IMR-90 (cell line): ENCODE measurements around the gene SHB. TPM values are rescaled to one million over a fixed set of nuclear protein-coding genes. Genes with fewer than 3 reads are reported as not detected.
A peak's percentile ranks its signal among the peaks of the same experiment; 100 is the strongest.

ENCODE experiments used
- ATAC-seq: fragments of 200-7000 bp; cut with Tn5 transposase; 2 replicates; pipeline ENCODE4 v1.9.1; 2020; ENCODE audit warnings: low read depth, mild to moderate bottlenecking, moderate library complexity
- BruUV-seq: library from RNA; stranded (reverse); fragments of 400-500 nt; replicated peaks from 2 replicates; lab custom pipeline; 2021; lab: Mats Ljungman, UMichigan
- CTCF ChIA-PET: fragments of 300-600 bp; formaldehyde crosslinking; extraction: SDS; loops from one replicate; lab custom pipeline; 2021; ENCODE audit warnings: antibody characterized with exemption; lab: Yijun Ruan, JAX
- POLR2A ChIA-PET: fragments of 300-600 bp; sonication (Branson Sonifier 250); formaldehyde crosslinking; loops from one replicate; lab custom pipeline; 2022; ENCODE audit warnings: antibody characterized with exemption; ENCODE audit not compliant: unreplicated experiment; lab: Charles Lee
- DNase-seq: peaks from one replicate; pipeline ENCODE4 v3.0.0; 2013
- H2AFZ ChIP-seq: replicated peaks from 2 replicates; pipeline ENCODE3; 2013; ENCODE audit warnings: low read length, mild to moderate bottlenecking; ENCODE audit not compliant: poor library complexity
- H2AK5ac ChIP-seq: 2 replicates; pipeline ENCODE4 v1.6.1; 2013; ENCODE audit warnings: low read depth, low read length, inconsistent platforms
- H2AK9ac ChIP-seq: replicated peaks from 2 replicates; pipeline ENCODE3; 2013; ENCODE audit warnings: mild to moderate bottlenecking, low read depth, low read length, moderate library complexity; ENCODE audit not compliant: poor library complexity
- H2BK120ac ChIP-seq: 2 replicates; pipeline ENCODE4 v1.6.1; 2013; ENCODE audit warnings: low read depth, low read length, inconsistent platforms
- H2BK15ac ChIP-seq: 3 replicates; pipeline ENCODE4 v1.6.1; 2013; ENCODE audit warnings: low read depth, low read length, inconsistent platforms
- H2BK20ac ChIP-seq: 2 replicates; pipeline ENCODE4 v1.6.1; 2013; ENCODE audit warnings: low read depth, mild to moderate bottlenecking, inconsistent platforms, low read length, moderate library complexity
- H2BK5ac ChIP-seq: 2 replicates; pipeline ENCODE4 v1.6.1; 2013; ENCODE audit warnings: mild to moderate bottlenecking, low read depth, low read length, inconsistent platforms; ENCODE audit not compliant: poor library complexity, severe bottlenecking
- H3K14ac ChIP-seq: replicated peaks from 2 replicates; pipeline ENCODE4 v1.6.1; 2013; ENCODE audit warnings: low read depth, low read length, inconsistent platforms
- H3K18ac ChIP-seq: 2 replicates; pipeline ENCODE4 v1.6.1; 2013; ENCODE audit warnings: low read depth, low read length, control low read depth
- H3K23ac ChIP-seq: 2 replicates; pipeline ENCODE4 v1.6.1; 2013; ENCODE audit warnings: low read depth, low read length, inconsistent platforms
- H3K27ac ChIP-seq: 2 replicates; pipeline ENCODE4 v1.5.1; 2013; ENCODE audit warnings: mild to moderate bottlenecking, control low read depth, low read length; ENCODE audit not compliant: insufficient read depth
- H3K27me3 ChIP-seq: 2 replicates; pipeline ENCODE4 v1.6.1; 2013; ENCODE audit warnings: low read length; ENCODE audit not compliant: control insufficient read depth, insufficient read depth
- H3K36me3 ChIP-seq: 2 replicates; pipeline ENCODE4 v1.6.1; 2013; ENCODE audit warnings: low read length, mixed read lengths; ENCODE audit not compliant: control insufficient read depth, insufficient read depth
- H3K4ac ChIP-seq: 2 replicates; pipeline ENCODE4 v1.6.1; 2013; ENCODE audit warnings: low read depth, low read length, inconsistent platforms
- H3K4me1 ChIP-seq: 2 replicates; pipeline ENCODE4 v1.6.1; 2013; ENCODE audit warnings: low read length, mixed read lengths; ENCODE audit not compliant: control insufficient read depth, insufficient read depth
- H3K4me2 ChIP-seq: 2 replicates; pipeline ENCODE4 v1.6.1; 2013; ENCODE audit warnings: low read depth, mild to moderate bottlenecking, control low read depth, low read length, moderate library complexity
- H3K4me3 ChIP-seq: 2 replicates; pipeline ENCODE4 v1.5.1; 2013; ENCODE audit warnings: low read depth, mild to moderate bottlenecking, control low read depth, low read length, moderate library complexity; ENCODE audit not compliant: insufficient read depth
- H3K56ac ChIP-seq: 2 replicates; pipeline ENCODE4 v1.6.1; 2013; ENCODE audit warnings: low read length, inconsistent platforms; ENCODE audit not compliant: insufficient read depth; ENCODE audit errors: extremely low read depth
- H3K79me1 ChIP-seq, 2 experiments: 2 replicates each; pipeline ENCODE4 v1.6.1; 2013; ENCODE audit warnings: low read length in 2 of 2, inconsistent platforms in 1 of 2, low read depth in 1 of 2
- H3K9ac ChIP-seq: 2 replicates; pipeline ENCODE4 v1.6.1; 2013; ENCODE audit warnings: low read depth, low read length, control low read depth
- H3K9me1 ChIP-seq: 2 replicates; pipeline ENCODE4 v1.6.1; 2013; ENCODE audit warnings: low read length, inconsistent platforms; ENCODE audit not compliant: insufficient read depth
- H3K9me3 ChIP-seq: 2 replicates; pipeline ENCODE4 v1.6.1; 2013; ENCODE audit warnings: low read length; ENCODE audit not compliant: control insufficient read depth, insufficient read depth
- H4K20me1 ChIP-seq: 2 replicates; pipeline ENCODE4 v1.6.1; 2013; ENCODE audit warnings: low read length, inconsistent platforms; ENCODE audit not compliant: insufficient read depth
- H4K5ac ChIP-seq: 2 replicates; pipeline ENCODE4 v1.6.1; 2013; ENCODE audit warnings: mild to moderate bottlenecking, low read depth, low read length, control low read depth
- H4K8ac ChIP-seq, 2 experiments: 2 replicates each; pipeline ENCODE4 v1.6.1; 2013; ENCODE audit warnings: low read depth in 2 of 2, low read length in 2 of 2, control low read depth in 1 of 2, inconsistent platforms in 1 of 2
- H4K91ac ChIP-seq: 2 replicates; pipeline ENCODE4 v1.6.1; 2013; ENCODE audit warnings: low read depth, low read length, inconsistent platforms; ENCODE audit not compliant: insufficient read depth
- BHLHE40 ChIP-seq: fragments of 150-350 bp; IDR thresholded peaks from 2 replicates; pipeline ENCODE4 v1.6.1; 2016; ENCODE audit warnings: mild to moderate bottlenecking, low read depth, low read length
- CEBPB ChIP-seq: IDR thresholded peaks from 2 replicates; pipeline ENCODE4 v1.6.1; 2012; ENCODE audit warnings: low read depth, low read length, improper control_type of control experiment
- CHD1 ChIP-seq: IDR thresholded peaks from 2 replicates; pipeline ENCODE4 v1.6.1; 2012; ENCODE audit warnings: low read depth, low read length, improper control_type of control experiment
- CTCF ChIP-seq: conservative IDR thresholded peaks from 2 replicates; pipeline ENCODE4 v1.5.1; 2012; ENCODE audit warnings: mild to moderate bottlenecking, low read depth, low read length, improper control_type of control experiment
- FOS ChIP-seq: fragments of 150-350 bp; IDR thresholded peaks from 2 replicates; pipeline ENCODE4 v1.6.1; 2016; ENCODE audit warnings: low read depth, low read length
- MAFK ChIP-seq: IDR thresholded peaks from 2 replicates; pipeline ENCODE4 v1.6.1; 2012; ENCODE audit warnings: low read depth, low read length, improper control_type of control experiment
- MAZ ChIP-seq: IDR thresholded peaks from 2 replicates; pipeline ENCODE4 v1.6.1; 2012; ENCODE audit warnings: low read depth, mild to moderate bottlenecking, low read length, improper control_type of control experiment, moderate library complexity, borderline replicate concordance
- MXI1 ChIP-seq: IDR thresholded peaks from 2 replicates; pipeline ENCODE4 v1.6.1; 2012; ENCODE audit warnings: low read depth, mild to moderate bottlenecking, low read length, moderate library complexity, borderline replicate concordance
- NFE2L2 ChIP-seq: fragments of 150-350 bp; IDR thresholded peaks from 2 replicates; pipeline ENCODE4 v1.6.1; 2016; ENCODE audit warnings: low read depth, mild to moderate bottlenecking, low read length
- POLR2A ChIP-seq: IDR thresholded peaks from 2 replicates; pipeline ENCODE4 v1.6.1; 2012; ENCODE audit warnings: mild to moderate bottlenecking, low read depth, low read length
- RAD21 ChIP-seq: IDR thresholded peaks from 2 replicates; pipeline ENCODE4 v1.6.1; 2012; ENCODE audit warnings: low read length, improper control_type of control experiment
- RCOR1 ChIP-seq: IDR thresholded peaks from 2 replicates; pipeline ENCODE4 v1.6.1; 2012; ENCODE audit warnings: mild to moderate bottlenecking, low read length, improper control_type of control experiment; ENCODE audit not compliant: insufficient replicate concordance
- RFX5 ChIP-seq: IDR thresholded peaks from 2 replicates; pipeline ENCODE4 v1.8.0; 2012; ENCODE audit warnings: low read depth, mild to moderate bottlenecking, low read length, moderate library complexity
- SMC3 ChIP-seq: fragments of 150-350 bp; IDR thresholded peaks from 2 replicates; pipeline ENCODE4 v1.6.1; 2016; ENCODE audit warnings: low read depth, mild to moderate bottlenecking, antibody characterized with exemption, low read length, moderate library complexity
- WGBS, 2 experiments: methylation state at CpG; one replicate each; pipeline versions ENCODE4 v1.1.5 to v1.1.7; 2013; ENCODE audit warnings: missing lambda C conversion rate in 2 of 2; ENCODE audit not compliant: insufficient read length in 1 of 2; ENCODE audit errors: extremely low coverage in 2 of 2; 5-methylcytosine and 5-hydroxymethylcytosine counted together
- dilution Hi-C: fragments of 300-500 bp; cut with HindIII; formaldehyde crosslinking; loops from one replicate; pipeline ENCODE4 v1.14.3; 2018; ENCODE audit warnings: low sequenced_read_pairs; ENCODE audit not compliant: unreplicated experiment
- in situ Hi-C: fragments of 300-500 bp; cut with MboI; formaldehyde crosslinking; loops from 3 replicates; pipeline ENCODE4 v1.14.3; 2019; ENCODE audit warnings: low sequenced_read_pairs, inconsistent platforms, mixed read lengths
- intact Hi-C: fragments of 100-400 bp; cut with micrococcal nuclease; formaldehyde crosslinking; loops from 2 replicates; pipeline ENCODE4 v1.10.0; 2022
- polyA plus RNA-seq, 3 experiments: library from polyadenylated mRNA; depleted of rRNA; stranded (reverse); fragments of >200 nt; gene quantifications; 2 replicates each; pipeline ENCODE4 v1.2.3, GENCODE V29; 2012; ENCODE audit warnings: low replicate concordance in 1 of 3
- total RNA-seq: library from RNA; depleted of rRNA; stranded (reverse); fragments of >200 nt; gene quantifications from 2 replicates; pipeline ENCODE4 v1.2.3, GENCODE V29; 2012
- TF ChIP-seq, protein P1 (sequence below): fragments of 150-350 bp; IDR thresholded peaks from 2 replicates; pipeline ENCODE4 v1.6.1; 2017; ENCODE audit warnings: mild to moderate bottlenecking, antibody characterized with exemption, low read length, low read depth
- TF ChIP-seq, protein P2 (sequence below): fragments of 150-350 bp; IDR thresholded peaks from 2 replicates; pipeline ENCODE4 v1.6.1; 2016; ENCODE audit warnings: low read depth, mild to moderate bottlenecking, low read length, moderate library complexity, borderline replicate concordance

The SHB gene
- total and polyA plus RNA-seq, 2 of the 4 experiments (the other 2 are of a cell fraction), result 6.1 to 20.4 TPM

DNA sequence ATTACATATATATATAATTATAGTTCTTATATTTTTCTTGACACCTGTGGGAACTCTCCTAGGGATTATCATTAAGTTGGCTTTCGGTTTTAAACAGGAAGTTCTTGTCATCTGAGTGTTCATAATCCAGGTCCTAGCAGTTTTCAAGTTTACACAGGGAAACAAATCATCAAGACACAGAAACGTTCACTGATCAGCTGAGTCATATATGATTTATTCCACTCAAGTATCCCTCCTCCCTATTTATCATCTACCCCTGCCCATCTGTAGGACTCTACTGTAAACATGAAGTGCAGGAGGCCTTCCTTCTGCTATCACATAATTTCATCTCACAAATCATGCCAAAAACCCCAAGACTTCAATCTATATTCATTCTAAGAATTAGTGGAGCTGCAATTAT is 171.4 kb downstream of the SHB start:
- Histone ChIP-seq H3K18ac (no peak overlapping the region; the same call in 1 of the 2 replicates), H2AFZ (no peak overlapping the region), H3K23ac (no peak overlapping the region), H3K56ac (no peak overlapping the region; the same call in 1 of the 2 replicates), H3K9me1 (0 out of 2 replicates have a peak, but pooled peaks cover 4% of the 10 kb centered on the region), H3K9me3 (no peaks in the 10 kb centered on the region), H4K8ac (no peak overlapping the region), H3K4me1 (peaks cover 7% of the 10 kb centered on the region), H2BK20ac (no peak overlapping the region), H2BK15ac (no peak overlapping the region), H2AK5ac (no peak overlapping the region), H4K20me1 (no peaks in the 10 kb centered on the region), H2AK9ac (no peak overlapping the region), H3K27me3 (no peaks in the 10 kb centered on the region), H3K36me3 (peaks cover 23% of the 10 kb centered on the region), H2BK120ac (no peak overlapping the region), H4K5ac (no peak overlapping the region), H3K4me2 (no peak overlapping the region), H3K79me1 (peaks cover 13 to 19% of the 10 kb centered on the region in 2 experiments; a peak in 3 of 4 replicates), H3K4ac (no peak overlapping the region), H4K91ac (no peak overlapping the region), H3K27ac (no peak overlapping the region), H2BK5ac (no peak overlapping the region), H3K9ac (no peak overlapping the region), H3K14ac (no peak overlapping the region), H3K4me3 (no peak overlapping the region)
- CTCF ChIA-PET, result no interaction called here
- dilution Hi-C loops, result no loop called here
- POLR2A ChIA-PET, result no interaction called here
- DNase-seq (peak; percentile 71), ATAC-seq (peak; percentile 16; the same call in 1 of the 2 replicates)
- 0% methylated on average over 1 of the region's 2 CpGs; no CpG with 5 or more reads in 1 of the 2 experiments for WGBS, 2 experiments
- TF ChIP-seq, protein P1, sequence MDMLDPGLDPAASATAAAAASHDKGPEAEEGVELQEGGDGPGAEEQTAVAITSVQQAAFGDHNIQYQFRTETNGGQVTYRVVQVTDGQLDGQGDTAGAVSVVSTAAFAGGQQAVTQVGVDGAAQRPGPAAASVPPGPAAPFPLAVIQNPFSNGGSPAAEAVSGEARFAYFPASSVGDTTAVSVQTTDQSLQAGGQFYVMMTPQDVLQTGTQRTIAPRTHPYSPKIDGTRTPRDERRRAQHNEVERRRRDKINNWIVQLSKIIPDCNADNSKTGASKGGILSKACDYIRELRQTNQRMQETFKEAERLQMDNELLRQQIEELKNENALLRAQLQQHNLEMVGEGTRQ, result no peak
- TF ChIP-seq RAD21 (no peak), MXI1 (no peak), FOS (no peak), RFX5 (no peak), MAFK (no peak), CHD1 (no peak), RCOR1 (no peak), CEBPB (no peak), NFE2L2 (no peak), POLR2A (no peak), SMC3 (no peak), CTCF (no peak), BHLHE40 (no peak), MAZ (no peak)
- TF ChIP-seq, protein P2, sequence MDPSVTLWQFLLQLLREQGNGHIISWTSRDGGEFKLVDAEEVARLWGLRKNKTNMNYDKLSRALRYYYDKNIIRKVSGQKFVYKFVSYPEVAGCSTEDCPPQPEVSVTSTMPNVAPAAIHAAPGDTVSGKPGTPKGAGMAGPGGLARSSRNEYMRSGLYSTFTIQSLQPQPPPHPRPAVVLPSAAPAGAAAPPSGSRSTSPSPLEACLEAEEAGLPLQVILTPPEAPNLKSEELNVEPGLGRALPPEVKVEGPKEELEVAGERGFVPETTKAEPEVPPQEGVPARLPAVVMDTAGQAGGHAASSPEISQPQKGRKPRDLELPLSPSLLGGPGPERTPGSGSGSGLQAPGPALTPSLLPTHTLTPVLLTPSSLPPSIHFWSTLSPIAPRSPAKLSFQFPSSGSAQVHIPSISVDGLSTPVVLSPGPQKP, result no peak
- in situ Hi-C loops, result no loop called here
- intact Hi-C loops, result no loop called here
- BruUV-seq, result no TSS peak
